NCI-H345 (cell line): Measurements from ENCODE around the gene CHI3L1.
"Not testable (repeated sequence)": the region's sequence is repeated elsewhere in the genome, so short reads cannot be mapped to it uniquely, and the experiment has no call there.

ENCODE experiments used
- DNase-seq: peaks from one replicate; lab custom pipeline; 2025; lab: John Stamatoyannopoulos, UW

CHI3L1 gene

DNA sequence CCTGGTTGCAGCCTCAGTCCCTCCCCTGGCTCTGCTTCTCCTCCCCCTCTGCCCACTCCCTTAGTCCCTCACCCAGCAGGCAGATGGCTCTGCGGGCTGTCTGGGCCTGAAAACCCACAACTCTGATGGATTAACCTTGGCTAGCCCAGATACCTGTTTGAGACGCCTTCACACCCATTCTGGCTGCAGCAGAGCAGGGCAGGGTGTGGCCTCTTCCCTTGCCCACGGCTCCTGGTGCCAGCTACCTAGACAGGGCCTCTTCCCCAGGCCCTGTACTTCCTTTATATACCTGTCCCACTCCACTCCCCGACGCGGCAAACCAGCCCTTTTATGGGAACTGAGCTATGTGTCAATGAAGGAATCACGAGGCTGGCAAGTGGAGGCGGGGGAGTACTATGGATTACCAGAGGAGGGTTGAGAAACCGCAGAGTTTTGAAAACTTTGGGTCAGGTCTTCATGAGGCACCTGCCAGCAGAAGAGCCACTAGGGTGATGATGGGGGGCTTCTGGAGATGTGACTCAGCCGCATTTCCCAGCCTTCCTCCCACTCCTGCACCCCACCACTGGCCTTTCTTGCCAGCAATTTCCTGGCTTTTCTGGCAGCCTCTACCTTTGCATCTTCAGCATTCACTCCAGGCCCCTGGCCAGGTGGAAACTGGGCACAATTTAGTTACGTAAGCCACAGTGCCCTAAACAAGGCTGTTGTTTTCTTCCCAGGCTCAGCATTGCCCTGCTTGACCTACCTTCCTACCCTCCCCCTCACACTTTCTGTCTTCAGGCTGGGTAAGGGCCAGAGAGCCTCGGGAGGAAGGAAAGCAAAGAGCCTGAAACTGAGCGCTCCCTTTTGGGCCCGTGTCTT lies at the start of gene CHI3L1:
Gene CHI3L1 (minus strand): TSS at position 259 of the 858 bp plus-strand sequence. CDS start 81 bp downstream, at position 178.
- DNase-seq = no peak

DNA sequence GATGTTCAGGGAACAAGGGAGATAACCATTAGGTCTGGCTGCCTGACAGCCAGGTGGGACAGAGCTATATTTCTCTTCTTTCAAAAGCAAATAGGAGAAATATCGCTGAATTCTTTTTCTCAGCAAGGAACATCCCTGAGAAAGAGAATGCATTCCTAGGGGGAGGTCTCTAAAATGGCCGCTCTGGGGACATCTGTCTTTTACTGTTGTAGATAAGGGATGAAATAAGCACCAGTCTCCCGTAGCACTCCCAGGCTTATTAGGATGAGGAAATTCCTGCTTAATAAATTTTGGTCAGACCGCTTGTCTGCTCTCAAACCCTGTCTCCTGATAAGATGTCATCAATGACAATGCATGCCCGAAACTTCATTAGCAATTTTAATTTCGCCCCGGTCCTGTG lies 48.4 kb upstream of the CHI3L1 start:
- not testable (repeated sequence) for DNase-seq

DNA sequence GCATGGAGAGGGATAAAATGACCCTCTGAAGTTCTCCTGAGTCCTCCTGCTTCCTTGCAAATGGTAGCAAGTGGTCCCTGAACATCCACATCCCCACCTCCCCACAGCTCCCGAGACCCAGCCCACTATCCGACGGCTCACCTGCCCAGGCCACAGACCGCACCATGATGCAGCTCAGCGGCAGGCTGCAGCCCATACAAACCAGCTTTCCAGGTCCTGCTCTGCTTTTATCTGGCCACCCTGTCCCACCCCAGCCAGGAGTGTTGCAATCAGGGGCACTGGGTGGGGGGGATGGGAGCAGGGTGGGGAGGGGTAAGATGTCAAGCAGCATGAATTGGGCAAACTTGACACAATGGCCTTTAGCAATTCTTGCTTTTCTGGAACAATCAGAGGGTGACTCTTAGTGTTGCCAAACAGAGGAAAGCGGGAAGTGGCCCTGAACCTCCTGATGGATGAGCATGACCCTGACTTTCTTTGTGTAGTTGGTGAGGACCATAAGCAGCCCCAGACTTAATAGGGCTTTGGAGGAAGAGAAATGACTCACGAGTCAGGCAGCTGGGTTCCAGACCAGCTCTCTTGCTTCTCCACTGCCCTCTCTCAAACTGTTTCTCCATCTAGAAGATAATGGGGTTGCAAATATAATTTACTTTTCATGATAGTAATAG lies 43.1 kb upstream of the CHI3L1 start, which contains the start of gene CHIT1:
Gene CHIT1 (minus strand): TSS at position 203 of the 665 bp plus-strand sequence. CDS start 37 bp downstream, at position 166.
- no peak for DNase-seq

- DNase-seq = no peak
Observed at GRCh38 chr1:203228670-203229069, 42.2 kb upstream of the CHI3L1 start.

DNA sequence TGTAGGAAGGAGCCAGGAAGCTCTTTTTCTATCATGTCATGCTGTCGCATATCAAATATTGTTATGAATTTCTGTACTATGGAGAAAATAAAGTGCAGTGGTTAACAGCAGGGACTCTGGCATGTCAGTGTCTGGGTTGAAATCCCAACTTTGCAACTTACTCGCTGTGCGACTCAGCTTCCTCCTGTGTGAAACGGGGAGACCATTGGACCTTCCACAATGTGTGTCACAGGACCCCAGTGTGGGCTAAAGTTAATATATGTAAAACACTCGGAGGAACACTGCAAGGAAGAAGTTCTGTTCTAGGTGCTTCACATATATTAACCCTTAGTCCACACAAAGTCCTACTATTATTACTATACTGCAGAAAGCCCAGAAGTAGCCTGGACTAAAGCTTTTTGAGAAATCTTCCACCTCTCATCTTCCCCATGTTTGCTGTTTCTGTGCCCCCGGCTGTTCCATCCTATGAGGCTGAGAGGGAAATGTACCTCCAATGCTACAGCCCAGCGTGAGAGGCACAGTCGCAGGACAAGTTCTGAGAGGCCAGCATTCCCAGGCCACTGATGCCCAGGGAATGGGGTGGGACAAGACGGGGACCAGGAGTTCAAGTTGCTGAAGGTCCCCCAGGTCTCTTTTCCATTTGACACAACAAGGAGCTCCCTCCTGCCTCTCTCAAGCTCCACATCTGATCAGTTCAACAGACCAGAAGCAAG lies 41.0 kb upstream of the CHI3L1 start:
- no peak for DNase-seq

DNA sequence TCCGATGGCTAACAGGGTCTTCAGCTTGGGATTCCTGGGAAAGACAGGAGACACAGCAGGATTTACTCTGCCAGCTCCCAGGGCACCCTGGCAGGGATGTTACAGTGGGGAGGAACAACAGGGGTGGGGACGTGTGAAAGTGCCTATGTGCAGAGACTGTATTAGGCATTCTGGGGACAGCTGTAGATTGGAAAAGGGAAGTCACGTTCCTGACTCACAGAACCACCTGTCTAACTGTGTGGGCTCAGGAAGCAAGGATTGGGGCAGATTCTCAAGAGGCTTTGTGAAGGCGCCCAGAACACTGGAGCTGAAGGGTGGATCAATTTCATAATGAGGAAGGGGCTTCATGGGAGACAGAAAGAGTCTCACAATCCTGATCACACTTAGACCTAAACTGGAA lies 38.6 kb upstream of the CHI3L1 start:
- DNase-seq = no peak

DNA sequence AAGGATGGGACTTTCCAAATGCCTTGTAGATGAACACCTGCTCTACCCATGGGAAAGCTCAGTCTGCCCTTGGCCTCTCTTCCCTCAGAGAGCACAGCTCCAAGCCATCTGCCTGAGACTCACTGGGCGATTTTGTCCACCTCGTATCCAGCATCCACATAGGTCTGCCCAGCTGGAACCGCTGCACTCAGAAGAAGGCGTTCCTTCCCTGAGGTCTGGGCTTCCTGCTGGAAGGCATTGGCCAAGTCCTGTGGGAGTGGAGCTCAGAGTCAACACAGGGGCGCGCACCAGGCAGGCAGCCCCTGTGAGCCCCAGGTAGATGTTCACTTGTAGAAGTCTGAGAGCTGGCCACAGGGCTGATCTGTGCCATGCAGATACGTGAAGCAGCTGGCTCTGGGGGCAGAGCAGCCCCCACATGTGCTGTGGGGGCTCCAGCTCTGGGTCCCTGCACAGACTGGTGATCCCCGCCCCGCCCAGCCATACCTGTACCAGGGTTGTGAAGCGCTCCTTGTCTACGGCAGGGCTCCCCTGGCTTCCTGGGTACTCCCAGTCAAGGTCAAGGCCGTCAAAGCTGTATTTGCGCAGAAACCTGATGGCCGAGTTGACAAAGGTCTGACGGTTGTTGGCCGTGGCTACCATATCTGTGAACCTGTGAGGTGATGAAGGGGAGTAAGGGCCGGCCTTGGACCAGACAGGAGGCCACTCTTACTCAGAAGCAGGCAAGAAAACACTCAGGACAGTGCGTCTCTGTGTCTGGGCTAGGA lies 36.7 kb upstream of the CHI3L1 start:
- no peak for DNase-seq

DNA sequence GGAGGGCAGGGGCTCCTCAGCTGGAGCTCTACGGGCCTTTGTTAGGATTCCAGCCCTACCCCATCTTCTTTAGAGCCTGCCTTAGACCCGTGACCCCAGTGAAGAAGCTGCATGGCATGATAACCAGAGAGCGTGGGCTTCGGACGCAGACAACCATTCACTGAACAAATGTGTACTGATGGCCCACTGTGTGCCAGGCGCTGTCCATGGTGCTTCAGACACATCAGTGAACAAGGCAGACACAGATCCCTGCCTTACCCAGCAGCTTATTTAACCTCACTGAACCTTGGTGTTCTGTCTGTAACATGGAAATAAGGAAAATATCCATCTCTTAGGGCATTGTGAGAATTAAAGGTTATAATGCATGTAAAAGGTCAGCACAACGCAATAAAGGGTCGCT lies 33.4 kb upstream of the CHI3L1 start:
- DNase-seq = no peak

DNA sequence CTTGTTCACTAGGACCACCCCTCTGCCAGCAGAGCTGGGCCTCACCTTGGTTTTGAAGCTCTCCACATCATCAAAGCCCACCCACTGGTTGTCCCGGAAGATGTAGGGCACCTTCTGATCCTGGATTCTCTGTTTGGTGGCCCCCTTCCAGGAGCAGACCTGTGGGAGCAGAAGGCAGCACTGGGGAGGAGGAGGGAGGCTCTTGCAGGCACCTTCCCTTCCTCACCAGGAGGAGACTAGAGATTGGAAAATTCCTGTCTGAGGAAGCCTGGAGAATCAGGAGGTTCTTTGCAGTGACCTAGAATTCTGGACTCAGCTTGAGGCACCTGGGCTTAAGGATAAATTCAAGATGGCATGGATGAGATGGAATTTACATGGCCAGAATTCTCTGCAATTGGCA lies 32.7 kb upstream of the CHI3L1 start:
- no peak for DNase-seq

- no peak for DNase-seq
Observed at GRCh38 chr1:203217668-203218067, 31.2 kb upstream of the CHI3L1 start.

GRCh38 chr1:203217139-203217655 lies 30.7 kb upstream of the CHI3L1 start:
- no peak for DNase-seq

- DNase-seq = peak; percentile 78
Observed at GRCh38 chr1:203216274-203217138, 30.0 kb upstream of the CHI3L1 start.

GRCh38 chr1:203215573-203215972 lies 29.1 kb upstream of the CHI3L1 start:
- peak; percentile 3 for DNase-seq

DNA sequence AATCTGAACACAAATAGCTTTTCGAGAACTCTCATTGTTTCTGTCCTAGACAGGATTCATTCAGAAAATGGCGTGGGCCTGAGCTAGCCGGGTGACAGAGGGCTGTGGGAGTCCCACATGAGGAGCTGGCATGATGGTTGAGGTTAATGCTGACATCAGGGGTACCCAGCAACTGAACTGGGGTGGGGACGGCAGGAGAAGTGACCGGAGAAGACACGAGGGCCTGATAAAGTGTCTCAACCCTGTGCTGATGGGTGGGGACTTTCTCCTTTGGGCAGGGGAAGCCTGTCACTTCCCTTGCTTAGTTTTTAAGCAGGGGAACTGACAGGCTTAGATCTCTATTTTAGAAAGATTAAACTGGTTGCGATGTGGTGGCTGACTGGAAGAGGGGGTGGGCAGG lies 28.4 kb upstream of the CHI3L1 start:
- no peak for DNase-seq

GRCh38 chr1:203213126-203213525 lies 26.6 kb upstream of the CHI3L1 start:
- no peak for DNase-seq

DNA sequence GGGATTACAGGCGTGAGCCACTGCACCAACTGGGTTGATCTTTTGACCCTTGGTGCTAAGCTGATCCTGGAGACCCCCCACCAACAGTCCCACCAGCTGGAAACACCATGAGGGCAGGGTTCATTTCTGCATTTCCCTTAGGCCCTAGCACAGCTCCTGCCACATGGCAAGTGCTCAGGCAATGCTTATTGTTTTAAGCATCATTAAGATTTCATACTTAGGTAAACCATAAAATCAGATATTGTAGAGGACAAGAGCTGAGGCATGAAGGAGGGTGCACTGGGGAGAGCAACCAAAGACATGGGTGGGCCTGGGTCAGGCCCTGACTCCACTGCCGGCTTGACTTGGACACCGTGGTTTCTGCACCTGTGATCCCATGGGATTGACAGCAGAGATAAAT lies 25.3 kb upstream of the CHI3L1 start:
- no peak for DNase-seq

DNA sequence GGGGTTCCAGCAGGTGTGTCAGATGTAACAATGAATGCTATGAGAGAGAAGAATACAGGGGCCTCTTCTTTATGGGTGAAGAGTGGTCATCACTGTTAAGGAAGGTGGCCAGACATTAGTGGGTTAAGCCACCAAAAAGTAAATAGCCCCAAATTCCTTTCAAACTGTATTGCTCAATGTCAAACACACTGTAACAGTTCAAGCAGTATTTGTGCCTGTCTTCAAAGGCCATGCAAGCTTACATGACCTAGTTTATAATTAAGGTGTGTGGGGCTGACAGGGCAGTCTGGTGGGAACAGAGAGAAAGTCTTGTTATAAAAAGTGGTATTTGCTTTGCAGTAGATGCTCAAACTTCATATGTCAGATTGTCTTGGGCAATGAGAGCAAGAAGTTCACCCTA lies 24.5 kb upstream of the CHI3L1 start:
- no peak for DNase-seq

DNA sequence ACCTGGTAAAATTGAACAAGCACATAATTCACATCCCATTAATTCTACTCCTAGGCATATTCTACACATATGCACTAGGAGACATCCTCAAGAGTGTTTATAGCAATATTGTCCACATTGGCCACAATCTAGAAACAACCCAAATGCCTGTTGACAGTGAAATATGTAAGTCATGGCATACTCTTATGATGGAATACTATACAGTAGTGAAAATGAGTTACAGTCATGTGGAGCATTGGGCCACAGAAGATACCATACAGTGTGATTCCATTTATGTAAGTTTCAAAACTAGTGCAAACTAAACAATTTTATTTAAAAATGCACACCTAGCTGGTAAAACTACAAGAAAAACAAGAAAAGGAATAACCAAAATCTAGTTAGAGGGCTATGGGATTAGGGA lies 23.8 kb upstream of the CHI3L1 start:
- no peak for DNase-seq

DNA sequence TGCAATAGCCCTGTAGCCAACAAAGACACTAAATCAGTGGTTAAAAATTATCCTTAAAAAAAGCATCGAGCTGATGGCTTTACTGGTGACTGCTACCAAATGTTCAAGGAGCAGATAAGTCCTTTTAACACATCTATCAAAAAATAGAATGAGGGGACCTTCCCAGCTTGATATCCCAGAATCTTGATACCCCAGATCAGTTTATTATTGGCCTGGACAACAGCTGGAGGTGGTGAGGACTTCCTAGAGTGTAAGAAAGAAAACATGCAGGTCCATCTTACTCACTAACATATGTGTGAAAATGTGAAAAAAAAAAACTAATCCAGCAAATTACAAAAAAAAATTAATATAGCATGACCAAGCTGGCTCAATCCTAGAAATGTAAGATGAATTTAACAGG lies 21.7 kb upstream of the CHI3L1 start:
- no peak for DNase-seq

DNA sequence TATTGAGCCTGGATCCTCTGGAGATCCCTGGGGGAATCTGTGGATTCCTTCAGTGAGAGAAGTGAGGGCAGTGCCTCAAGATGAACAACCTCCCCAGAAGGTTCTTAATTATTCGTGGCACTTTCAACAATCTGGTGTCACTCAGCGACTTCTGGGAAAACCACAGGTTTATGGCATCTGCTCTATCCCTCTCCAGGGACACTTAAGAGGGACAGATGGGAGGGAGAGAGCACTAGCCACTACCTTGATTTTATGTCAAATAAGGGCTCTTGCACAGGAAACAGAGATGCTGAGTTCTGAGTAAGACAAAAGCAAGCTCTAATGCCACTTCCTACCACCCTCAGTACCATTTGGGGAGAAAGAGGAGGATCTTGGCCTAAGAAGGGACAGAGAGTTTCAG lies 21.2 kb upstream of the CHI3L1 start:
- no peak for DNase-seq
